CD4-positive, alpha-beta T cell treated with Interleukin-15 for 1 hour (primary cell): Measurements from ENCODE around the gene ISYNA1.

ENCODE experiments used
- DNase-seq: peaks from one replicate; pipeline ENCODE4 v3.0.0-alpha.2; 2020

The ISYNA1 gene

DNA sequence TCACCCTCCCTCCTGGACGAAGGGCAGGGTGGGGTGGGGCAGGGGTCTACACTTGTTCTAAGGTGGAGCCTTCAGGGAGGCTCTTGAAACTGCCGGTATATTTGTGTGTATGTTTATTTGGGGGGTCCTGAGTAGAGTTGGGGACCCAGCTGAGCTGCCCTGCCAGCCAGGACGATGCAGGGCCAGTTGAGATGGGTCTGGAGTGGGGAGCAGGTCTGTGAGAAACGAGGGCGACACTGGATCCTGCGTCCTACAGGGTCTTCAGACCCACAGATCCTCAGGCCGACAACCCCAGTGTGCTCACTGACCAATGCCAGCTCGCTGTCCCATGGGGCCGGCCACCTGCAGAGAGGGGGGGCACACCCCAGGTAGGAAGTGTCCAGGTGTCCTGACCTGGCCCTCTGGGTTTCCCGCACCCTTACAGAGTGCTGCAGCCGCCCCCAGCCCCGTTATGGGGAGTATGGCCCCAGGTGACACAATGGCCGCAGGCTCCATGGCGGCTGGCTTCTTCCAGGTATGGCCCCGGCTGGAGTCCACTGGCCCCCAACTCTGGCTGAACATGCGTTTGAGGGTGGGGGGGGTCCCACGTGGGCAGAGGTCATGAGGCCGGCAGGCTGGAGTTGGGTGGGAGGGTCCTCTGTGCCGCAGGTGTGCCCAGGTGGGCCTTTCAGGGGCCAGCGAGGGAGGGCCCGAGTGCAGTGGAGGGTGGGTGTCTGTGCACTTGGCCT, 7.4 kb downstream of the ISYNA1 start:
- no peak for DNase-seq

DNA sequence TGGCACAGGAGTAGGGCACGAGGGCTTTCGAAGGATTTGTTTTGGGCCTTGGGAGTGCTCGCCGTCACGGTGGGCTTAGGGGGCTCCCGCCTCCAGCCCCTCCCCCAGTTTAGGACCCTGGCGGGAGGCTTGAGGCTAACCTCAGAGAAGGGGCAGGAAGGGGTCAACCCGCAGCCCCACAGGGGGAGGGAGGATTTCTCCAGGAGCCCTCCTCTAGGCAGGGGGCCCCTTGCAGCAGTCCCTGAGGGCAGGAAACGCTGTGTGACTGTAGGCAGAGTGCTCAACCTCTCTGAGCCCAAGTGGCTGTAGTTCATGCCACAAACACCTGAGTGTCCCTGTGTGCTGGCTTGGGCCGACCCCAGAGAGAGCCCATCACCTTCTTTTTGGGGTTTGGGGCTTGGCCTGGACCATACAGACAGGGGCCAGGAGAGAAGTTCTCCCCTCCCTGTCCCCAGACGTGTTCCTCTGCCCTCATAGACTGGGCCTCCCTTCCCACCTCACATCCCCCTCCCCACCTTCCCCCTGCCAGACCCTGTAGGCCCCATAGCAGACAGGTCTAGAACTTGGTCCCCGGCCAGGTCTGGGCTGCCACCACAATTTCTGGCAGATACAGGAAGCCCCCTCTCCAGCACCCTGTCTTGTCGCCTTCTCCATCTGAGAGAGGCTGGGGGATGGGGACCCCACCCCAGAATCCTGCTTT, 8.1 kb downstream of the ISYNA1 start:
- no peak for DNase-seq

DNA sequence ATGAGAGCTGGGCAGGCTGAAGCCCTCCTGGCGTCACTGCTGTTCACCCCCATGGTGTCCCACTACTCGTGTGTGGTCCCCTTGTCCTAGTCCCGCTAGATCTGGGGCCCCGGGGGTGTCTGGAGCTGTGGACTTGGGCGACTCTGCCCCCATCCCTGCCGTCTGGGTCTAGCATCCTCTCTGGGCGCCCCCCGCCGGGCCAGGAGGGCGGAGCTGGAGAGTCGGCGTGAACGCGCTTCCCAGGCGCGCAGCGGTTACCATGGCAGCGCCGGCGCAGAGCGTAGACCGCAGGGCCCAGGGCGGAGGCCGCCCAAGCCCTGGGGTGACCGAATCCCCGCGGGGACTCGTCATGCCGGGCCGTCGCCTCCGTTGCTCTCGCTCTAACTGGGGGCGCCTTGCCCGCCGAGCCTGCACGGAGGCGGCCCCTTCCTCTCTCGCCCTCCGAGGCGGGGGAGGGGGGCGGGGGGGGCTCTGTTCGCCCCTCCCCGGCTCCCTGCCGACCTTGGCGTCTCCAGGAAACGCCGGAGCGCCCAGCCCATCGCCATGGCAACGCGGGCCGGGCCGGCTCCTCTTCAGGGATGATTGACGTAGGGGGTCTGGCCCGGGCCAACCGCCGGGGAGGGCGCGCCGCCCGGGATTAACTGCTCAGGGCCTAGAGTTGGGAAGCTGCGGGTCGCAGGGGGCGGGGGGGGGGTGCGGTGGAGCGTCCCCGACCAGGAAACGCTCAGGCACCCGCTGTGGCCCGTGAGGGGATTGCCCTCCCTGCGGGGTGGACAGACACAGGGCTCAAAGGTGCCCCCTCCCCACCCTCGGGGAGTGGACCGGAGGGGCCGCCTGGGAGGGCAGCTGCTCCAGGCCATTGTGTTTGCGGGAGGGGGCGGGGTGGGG, 8.9 kb downstream of the ISYNA1 start:
- peak; percentile 93 for DNase-seq

DNA sequence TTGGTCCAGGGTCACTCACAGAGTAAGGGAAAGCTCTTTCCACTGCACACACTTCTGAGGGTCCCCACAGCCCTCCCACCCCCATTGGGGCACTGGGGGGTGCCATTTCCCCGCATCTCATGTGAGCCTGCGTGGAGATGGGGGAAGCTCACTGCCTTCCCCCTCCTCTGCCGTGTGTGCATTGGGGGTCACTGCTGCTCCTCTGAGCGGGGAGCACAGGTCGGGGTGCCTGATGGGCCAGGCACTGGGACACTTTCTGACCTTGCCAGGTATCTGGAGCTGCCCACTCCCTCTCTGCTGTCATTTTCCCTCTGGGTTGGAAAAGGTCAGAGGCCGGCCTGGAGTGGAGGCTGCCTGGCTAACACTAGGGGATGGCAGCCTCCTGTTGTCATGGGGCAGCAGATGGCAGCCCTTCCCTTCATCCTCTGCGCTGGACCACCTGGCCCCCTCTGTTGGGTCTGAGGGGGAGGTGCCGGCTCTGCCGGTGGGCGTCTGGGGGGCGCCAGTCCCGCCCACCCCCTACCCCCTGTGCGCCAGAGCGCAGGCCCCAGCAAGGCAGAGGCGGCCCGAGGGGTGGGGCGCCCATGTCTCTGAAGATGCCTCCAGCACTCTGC, 9.7 kb downstream of the ISYNA1 start:
- no peak for DNase-seq

DNA sequence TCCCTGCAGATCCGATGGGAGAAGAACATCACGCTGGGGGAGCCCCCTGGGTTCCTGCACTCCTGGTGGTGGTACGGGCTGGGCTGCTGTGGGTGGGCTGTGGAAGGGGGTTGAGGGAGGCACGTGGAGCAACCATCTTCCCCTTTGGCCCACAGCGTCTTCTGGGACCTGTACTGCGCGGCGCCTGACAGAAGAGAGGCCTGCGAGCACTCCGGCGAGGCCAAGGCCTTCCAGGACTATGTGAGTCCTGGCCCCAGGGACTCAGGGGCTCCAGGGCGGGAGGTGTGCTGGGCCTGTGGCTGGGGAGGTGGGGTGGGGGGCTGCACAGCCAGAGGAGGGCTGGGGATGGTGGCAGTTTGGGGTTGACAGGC, 10.2 kb downstream of the ISYNA1 start:
- no peak for DNase-seq

DNA sequence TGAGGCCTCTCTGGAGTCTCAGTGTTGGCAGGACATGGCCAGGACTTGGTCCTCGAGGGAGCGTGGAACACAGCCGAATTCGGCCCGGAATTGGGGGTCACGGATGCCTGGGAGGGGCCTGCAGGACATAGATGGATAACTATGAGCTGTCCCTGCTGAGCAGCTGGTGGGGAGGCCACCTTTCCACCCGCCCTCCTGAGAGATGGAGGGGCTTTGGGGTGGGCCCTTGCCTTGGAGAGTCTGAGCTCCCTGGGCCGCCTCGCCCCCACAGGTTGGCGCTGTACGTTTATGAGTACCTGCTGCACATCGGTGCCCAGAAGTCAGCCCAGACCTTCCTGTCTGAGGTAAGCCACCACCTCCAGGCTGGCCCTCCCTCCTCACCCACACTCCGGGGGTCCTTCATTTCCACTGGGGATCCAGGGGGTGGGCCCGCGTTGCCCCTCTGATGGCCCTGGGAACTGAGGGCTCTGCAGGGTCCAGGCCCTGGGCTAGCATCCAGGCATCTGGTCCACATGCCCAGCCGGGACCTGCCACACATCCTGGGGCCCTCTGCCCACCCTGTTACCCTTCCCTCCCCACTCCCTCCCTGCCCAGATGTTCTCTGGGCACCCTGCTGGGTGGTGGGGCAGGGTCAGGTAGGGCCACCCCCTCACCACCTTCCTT, 10.7 kb downstream of the ISYNA1 start:
- no peak for DNase-seq

DNA sequence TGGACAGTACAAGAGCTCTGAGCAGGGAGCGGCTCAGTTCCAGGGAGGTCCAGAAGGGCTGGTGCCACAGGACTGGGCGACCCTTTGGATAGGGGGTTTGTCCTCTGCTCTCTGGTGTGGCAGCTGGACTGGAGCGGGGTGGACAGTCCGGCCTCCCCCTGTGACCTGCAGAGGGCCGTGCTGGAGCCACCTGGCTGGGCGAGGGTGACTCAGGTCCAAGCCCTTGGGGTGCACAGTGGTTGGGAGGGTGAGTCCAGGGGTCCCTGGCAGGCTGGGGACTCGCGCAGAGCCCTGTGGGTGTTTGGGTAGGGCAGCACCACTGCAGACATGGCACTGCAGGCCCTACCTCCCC, 11.5 kb downstream of the ISYNA1 start:
- DNase-seq = no peak

DNA sequence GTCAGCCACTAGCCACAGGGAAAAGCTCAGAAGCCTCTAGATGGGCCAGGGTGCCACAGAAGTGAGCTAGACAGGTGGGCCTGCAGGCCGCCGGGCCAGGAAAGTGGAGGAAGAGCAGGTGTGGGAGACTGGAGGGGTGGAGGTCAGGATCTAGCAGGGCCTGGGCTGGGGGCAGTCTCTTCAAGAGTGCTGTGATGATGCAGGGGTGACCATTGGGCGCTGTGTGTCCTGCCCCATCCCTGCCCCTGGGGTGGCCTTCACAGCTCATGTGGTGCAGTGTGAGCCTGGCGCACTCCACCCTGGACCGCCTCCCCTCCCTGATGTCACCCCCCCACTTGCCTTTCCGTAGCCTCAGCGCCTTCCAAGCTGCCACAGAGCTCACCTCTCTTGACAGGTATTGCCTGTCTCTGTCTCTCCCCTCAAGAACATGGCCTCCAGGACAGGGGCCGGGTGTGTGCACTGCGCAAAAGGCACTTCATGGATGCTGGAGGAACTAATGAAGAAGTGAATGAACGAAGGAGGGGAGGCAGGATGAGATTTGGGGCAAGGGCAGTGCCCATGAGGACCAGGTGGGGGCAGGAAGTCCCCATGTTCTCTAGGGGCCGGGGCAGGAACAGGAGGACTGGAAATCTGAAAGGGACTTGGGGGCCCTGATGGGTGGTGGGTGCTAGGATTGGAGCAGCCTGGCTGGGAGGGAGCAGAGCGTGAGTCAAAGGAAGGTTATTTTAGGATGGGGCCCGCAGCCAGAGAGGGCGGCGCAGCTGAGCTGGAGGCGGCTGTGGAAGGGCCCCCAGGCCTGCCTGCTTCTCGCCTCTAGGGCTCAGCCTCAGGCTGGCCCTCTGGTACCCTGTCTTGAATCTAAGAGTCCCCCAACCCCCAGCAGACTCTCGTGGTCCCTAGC, 12.2 kb downstream of the ISYNA1 start:
- DNase-seq = no peak

DNA sequence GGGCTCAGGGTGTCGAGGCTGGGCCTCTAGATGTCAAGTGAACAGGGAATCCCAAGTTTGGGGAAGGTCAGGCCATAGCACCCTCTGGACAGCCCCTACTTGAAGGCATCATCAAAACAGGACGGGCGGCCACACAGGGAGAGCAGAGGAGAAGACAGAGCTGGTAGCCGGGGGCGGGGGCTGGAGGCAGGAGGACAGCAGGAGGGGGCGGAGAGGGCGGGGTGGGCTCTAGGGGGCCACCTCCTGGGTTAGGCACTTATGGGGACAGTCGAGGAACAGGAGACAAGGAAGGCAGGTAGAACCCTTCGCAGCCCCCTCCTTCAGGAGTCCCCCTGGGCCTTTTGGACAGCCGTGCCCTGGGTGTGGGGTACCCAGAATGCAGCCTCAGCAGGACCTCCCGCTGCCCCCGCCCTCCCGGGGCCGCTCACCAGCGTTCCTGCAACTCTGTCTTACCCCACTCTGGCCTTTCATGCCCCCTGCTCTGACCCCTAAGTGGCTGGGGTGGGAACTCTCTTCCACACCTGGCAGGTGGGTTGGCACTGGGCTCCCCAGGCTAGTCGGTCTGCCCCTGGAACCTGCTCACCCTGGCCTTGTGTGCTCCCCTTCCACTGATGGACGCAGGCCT, 12.9 kb downstream of the ISYNA1 start:
- DNase-seq = no peak

DNA sequence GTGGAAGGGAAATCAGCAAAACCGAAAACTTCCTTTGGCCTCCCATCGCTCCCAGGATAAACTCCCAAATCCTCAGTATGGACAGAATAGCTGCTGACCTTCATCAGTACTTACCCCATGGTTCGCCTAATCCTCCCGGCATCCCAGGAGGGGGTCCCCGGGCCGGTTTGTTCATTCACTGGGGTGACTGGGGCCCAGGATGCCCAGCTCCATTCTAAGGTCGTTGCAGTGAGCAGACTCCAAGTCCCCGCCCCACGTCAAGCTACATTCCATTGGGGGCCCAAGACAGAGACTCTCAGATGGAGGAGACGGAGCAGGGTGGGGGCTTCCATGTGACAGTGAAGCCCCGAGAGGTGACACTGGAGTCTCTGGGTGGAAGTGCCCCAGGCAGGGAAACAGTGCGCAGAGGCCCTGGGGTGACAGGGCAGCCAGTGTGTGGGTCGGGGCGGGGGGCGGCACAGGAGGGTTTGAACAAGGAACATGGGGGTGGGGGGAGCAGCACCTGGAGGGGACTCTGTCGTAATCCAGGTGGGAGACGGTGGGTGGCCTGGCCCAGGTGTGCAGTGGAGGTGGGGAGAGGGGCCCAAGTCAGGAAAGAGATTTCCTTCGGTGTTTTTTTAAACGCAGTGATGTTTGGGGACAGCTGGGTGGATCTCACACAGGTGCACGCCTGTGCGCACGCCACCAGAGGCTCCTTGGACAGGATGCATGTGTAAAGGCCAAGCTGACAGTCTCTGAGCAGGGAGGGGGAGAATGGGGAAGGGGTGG, 13.6 kb downstream of the ISYNA1 start:
- DNase-seq = no peak

DNA sequence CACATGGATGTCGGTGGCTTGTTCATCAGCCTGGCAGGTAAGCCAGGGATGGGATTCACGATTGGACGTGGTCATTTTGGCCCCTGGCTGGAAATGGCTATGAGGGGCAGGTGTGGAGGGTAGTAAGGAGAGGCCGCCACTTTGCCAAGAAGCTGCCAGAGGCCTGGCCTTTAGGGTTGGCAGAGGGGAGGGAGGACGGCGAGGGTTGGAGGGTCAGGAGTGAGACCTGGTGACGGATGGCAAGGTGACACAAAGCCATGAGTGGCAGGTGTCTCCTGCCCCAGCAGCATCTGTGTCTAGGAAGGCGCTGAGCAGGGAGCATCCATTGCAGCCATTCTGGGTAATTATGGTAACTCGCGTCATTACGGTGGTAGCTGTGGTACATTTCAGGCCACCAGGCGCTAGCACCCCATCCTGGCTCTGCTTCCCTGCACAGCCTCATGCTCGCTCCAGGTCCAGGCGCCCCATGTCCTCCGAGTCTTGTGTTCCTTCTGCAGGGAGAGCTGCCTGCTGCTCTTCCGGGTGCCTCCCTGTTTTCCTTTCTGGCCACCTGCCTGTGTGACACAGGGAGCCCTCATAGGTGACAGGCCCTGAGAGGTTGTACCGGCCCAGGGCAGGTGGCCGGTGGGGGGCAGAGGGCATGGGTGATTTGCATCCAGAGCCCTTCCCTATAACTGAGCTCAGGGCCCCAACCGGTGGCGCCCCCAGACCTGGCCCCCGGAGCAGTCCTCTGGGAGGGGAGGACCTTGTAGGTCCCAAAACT, 14.5 kb downstream of the ISYNA1 start:
- DNase-seq = no peak

DNA sequence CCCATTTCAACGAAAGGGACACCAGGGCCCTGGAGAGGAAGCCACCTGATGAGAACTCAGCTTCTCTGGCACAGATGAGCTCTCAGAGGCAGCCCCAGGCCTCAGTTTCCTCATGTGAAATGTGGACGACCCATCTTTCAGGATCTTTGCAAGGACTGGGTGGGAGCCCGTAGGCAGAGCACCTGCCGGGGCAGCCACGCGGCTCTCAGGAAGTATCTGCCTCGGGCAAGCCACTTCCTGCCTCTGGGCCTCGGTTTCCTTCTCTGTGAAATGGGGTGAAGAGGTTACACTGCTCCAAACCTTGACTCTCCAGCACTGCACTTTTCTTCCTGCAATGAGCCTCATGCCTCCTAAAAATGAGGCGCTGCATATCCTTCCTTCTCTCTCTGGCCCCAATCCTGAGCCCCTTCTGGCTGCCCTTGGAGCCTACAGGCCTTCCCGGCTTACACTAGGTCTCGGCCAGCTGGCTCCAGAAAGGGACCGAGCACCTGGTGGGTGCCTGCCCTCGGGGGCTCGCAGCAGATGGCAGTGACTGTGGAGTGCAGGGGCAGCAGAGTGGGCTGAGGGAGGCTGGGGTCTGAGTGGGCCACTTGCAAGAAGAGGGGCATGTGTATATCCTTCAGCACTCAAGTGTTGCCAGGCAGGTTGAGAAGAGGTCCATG, 15.3 kb downstream of the ISYNA1 start:
- DNase-seq = no peak

DNA sequence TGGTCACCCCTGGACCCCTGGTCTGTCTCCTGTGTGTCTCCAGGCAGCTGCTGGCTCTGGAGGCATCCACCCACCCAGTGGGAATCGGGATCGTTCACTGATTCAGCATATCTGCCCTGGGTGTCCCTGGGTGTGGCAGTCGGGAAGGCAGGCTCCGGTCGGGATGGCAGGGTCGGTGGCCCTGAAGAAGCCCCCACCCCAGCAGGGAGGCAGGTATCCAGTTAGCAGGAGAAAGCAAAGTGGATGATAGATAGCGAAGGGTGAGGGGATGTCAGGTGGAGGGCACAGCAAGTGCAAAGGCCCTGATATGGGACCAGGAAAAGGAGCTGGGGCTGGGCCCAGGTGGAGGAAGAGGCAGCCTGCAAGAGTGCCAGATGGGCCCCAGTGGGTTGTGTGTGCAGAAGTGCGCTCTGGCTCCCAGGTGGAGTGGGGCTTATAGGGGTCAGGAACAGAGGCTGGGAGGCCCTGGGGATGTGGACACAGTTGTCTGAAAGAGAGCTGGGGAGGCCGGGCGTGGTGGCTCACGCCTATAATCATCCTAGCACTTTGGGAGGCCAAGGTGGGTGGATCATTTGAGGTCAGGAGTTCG, 16.5 kb downstream of the ISYNA1 start:
- DNase-seq = no peak

DNA sequence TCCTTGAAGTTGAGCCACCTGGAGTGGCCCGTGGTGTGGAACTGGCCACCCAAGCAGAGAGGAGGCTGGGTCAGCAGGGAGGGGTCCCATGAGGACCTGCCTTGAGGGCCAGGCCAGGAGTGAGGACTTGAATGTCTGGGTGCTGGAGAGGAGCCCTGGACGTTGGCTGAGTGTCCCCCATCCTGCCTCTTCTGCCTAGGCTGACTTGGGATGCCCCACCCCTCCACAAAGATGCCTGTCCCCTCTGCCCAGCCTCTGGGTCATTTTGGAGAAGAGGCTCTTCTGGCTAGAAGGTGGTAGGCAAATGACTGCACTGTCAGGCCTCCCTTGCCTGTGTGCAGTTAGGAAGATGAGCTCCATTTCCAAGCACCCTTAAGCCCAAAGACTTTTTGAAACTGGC, 17.0 kb downstream of the ISYNA1 start:
- no peak for DNase-seq

DNA sequence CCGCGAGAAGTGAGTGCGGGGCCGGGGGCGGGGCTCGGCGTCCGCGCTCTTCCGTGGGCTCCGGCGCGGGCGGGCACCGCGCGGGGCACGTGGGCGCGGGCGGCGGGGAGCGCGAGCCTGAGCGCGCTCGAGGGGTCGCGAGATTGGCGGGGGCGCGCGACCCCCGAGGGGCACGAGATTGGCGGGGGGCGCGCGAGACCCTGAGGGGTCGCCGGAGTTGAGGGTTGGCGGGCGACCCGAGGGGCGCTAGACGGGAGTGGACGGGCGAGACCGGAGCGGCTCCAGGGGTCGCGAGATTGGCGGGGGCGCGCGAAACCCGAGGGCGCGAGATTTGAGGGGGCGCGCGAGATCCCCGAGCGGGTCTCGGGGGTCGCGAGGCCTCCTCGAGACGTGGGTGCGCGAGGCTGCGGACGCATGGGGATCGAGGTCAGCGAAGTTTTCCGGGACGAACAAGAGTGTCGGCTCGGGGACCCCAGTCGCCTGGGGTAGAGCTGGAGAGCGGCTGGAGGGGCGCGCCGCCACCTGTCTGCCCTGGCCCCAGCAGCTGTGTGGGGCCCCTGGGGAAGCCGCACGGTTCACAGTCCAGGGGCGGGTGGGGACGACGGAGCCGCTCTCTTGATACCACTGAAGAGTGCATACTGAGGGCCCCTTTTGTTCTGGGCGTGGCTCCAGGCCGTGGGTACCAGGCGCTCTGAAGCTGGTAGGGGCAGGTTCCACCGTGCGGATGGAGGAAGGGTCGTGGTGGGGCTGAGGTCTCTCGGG, 18.1 kb downstream of the ISYNA1 start:
- peak; percentile 43 for DNase-seq

DNA sequence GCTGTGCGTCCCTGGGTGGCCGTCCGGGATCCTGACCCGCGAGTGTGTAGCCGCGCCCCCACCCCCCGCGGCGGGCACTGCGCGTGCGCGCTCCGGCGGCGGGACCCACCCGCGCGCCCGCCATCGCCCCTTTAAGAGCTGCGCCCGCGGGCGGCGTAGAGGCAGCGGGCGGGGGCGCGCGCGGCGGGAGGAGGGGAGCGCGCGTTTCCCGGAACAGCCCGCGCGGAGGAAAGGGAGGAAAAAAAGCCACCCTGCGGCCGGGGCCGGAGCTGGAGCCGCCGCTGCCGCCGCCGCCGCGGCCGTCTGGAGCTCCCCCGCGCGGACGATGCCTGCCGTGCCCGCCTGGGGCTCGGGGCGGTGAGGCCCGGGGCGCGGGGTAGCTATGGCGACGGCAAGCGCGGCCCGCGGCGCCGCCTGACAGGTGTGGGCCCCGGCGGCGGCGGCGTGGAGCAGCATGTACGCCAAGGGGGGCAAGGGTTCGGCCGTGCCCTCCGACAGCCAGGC, 18.7 kb downstream of the ISYNA1 start, which contains the start of gene SSBP4:
SSBP4 (plus strand) TSS at position 204 of the 504 bp plus-strand sequence; CDS start at position 455, 251 bp downstream.
- peak; percentile 76 for DNase-seq

DNA sequence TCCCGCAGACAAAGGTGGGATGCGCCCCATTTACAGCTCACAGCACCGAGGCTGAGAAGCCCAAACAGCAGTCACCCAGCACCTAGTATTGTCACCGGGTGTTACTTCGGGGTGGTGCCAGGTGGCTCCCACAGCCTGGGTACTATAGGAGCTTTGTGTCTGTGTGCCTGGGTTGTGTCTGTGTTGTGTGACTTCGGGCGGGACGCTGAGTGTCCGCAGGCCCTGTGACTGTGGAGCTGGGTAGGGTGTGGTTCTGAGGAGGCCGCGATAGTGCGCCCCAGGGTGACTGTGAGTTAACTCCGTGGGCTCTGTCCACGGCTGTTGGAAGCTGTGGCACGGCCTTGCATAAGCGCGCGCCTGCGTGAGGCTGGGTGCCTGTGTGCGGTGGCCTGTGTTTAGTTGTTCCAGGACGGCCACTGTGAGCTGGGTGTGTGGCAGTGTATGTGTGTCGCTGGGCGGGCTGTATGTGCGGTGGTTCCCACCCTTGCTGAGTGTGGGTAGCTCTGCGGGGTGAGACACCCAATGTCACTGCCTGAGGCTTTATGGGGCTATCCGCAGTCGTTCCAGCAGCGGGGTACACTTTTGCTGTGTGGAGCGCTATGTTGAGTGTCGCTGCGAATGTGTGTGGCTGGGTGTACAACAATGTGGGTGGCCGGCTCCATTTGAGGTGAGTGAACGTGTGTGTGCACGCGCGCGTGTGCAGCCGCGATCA, 19.3 kb downstream of the ISYNA1 start:
- DNase-seq = peak; percentile 62
